ENCODE measurements around the gene RUVBL2. TPM values are rescaled to one million over a fixed set of nuclear protein-coding genes. Genes with fewer than 3 reads are reported as not detected.

RUVBL2 gene
- total and polyA plus RNA-seq, 4 donors = 29.6 to 80.1 (median 49.6) TPM

- DNase-seq (ENCODE audit: low spot score) = peak; percentile 99
- Histone ChIP-seq H3K9me3 (ENCODE audit: control insufficient read depth in 4 of 4, low read length in 3 of 4) (no peaks in the 10 kb centered on the region), H3K4me3 (ENCODE audit: low read depth in 1 of 3, low read length in 3 of 3) (peak within 1 kb of the TSS; percentile 62 to 96 (median 95)), H3K27ac (ENCODE audit: low read depth in 1 of 2, low read length in 2 of 2) (peak within 1 kb of the TSS; percentile 76 to 79), H3K9ac (ENCODE audit: low read depth in 1 of 2, low read length in 2 of 2) (peak within 1 kb of the TSS; percentile 87 to 94), H3K36me3 (ENCODE audit: control insufficient read depth in 4 of 4, insufficient read depth in 3 of 4, low read depth in 1 of 4, low read length in 3 of 4) (no peaks in the 10 kb centered on the region), H3K27me3 (ENCODE audit: control insufficient read depth in 4 of 4, insufficient read depth in 4 of 4, low read length in 3 of 4) (no peaks in the 10 kb centered on the region), H3K4me1 (ENCODE audit: control insufficient read depth in 4 of 4, insufficient read depth in 4 of 4, low read length in 3 of 4) (peaks cover 4 to 14% (median 11%) of the 10 kb centered on the region in 4 donors)
- under 1% methylated on average over 71 of the region's 71 CpGs for WGBS
- TF ChIP-seq TAF1 (conservative IDR thresholded peaks at IDR 0.05) = no peak
- TF ChIP-seq ZBTB33 (IDR thresholded peaks at IDR 0.05) = no peak
- TF ChIP-seq YY1 (IDR thresholded peaks at IDR 0.05) = peak; percentile 99
- TF ChIP-seq REST (IDR thresholded peaks at IDR 0.05) = no peak
- no peak for TF ChIP-seq RXRA (IDR thresholded peaks at IDR 0.05)
- TF ChIP-seq HNF4A (conservative IDR thresholded peaks at IDR 0.05) = no peak
- peak; percentile 25 for TF ChIP-seq MAX (IDR thresholded peaks at IDR 0.05)
- TF ChIP-seq CTCF (IDR thresholded peaks at IDR 0.05; ENCODE audit: low read depth, low read length, missing input control) = no peak
- TF ChIP-seq ATF3 (IDR thresholded peaks at IDR 0.05) = no peak
- peak; percentile 15 to 30 for TF ChIP-seq RAD21 (IDR thresholded peaks at IDR 0.05)
- no peak for TF ChIP-seq HNF4G (IDR thresholded peaks at IDR 0.05)
- no peak for TF ChIP-seq GABPA (IDR thresholded peaks at IDR 0.05 in 1 of 2, conservative IDR thresholded peaks at IDR 0.05 in 1 of 2)
- TF ChIP-seq NR2F2 (IDR thresholded peaks at IDR 0.05) = no peak
- TF ChIP-seq JUND (IDR thresholded peaks at IDR 0.05) = no peak
- peak; percentile 58 for TF ChIP-seq SP1 (IDR thresholded peaks at IDR 0.05)
- TF ChIP-seq EGR1 (IDR thresholded peaks at IDR 0.05; ENCODE audit: low read depth in 2 of 2) = peak in 1 of 2 donors; percentile 26
- no peak for TF ChIP-seq FOXA2 (IDR thresholded peaks at IDR 0.05)
- no peak for TF ChIP-seq FOXA1 (IDR thresholded peaks at IDR 0.05)
These were observed 38.9 kb upstream of the RUVBL2 start, which contains the start of gene BAX for GRCh38 chr19:48954595-48955307. Gene BAX (plus strand): TSS chr19:48954875. CDS start chr19:48954929, 54 bp downstream.
